GM04504 (cell line): Measurements from ENCODE around the gene KLHL3.
A peak's percentile ranks its signal among the peaks of the same experiment; 100 is the strongest.
"Not testable (repeated sequence)": the region's sequence is repeated elsewhere in the genome, so short reads cannot be mapped to it uniquely, and the experiment has no call there.

ENCODE experiments used
- DNase-seq: peaks from one replicate; pipeline ENCODE4 v3.0.0-alpha.2; 2012; ENCODE audit warnings: low read depth

KLHL3 gene, protein sequence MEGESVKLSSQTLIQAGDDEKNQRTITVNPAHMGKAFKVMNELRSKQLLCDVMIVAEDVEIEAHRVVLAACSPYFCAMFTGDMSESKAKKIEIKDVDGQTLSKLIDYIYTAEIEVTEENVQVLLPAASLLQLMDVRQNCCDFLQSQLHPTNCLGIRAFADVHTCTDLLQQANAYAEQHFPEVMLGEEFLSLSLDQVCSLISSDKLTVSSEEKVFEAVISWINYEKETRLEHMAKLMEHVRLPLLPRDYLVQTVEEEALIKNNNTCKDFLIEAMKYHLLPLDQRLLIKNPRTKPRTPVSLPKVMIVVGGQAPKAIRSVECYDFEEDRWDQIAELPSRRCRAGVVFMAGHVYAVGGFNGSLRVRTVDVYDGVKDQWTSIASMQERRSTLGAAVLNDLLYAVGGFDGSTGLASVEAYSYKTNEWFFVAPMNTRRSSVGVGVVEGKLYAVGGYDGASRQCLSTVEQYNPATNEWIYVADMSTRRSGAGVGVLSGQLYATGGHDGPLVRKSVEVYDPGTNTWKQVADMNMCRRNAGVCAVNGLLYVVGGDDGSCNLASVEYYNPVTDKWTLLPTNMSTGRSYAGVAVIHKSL

DNA sequence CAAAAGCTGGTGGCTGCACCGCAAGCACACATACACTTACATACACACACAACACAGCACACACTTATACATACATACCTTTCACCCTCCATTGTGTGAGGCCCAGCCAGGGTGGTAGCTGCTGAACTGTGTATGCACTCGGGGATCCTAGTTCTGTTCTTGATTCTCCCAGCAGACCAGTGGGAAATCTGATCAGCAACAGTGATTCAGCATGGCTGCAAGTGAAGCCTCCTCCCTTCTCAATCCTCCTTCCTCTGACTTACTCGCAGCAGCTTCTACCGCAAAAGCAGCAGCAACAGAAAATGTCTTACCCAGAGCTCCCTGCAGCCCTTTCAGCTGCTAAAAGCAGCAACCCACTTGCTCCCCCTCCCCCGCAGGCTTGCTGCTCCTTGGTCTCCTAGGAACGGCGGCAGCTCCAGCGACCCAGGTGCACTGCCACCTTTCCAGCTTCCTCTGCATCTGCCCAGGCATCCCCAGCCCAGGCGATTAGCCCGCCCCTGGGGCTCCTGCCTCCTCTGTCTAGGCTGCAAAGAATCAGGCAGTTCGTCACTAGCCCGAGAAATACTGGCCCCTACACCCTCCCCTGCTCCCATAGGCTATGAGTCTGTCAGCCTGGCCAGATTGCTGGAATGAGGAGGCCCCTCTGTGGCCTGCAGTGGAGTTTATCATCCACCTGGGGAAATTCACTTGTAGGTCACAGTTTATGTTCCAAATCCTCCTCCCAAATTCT is at the start of gene KLHL3:
Gene KLHL3 (minus strand): TSS at position 535 of the 730 bp plus-strand sequence. CDS start 443 bp downstream, at position 92.
- no peak for DNase-seq

DNA sequence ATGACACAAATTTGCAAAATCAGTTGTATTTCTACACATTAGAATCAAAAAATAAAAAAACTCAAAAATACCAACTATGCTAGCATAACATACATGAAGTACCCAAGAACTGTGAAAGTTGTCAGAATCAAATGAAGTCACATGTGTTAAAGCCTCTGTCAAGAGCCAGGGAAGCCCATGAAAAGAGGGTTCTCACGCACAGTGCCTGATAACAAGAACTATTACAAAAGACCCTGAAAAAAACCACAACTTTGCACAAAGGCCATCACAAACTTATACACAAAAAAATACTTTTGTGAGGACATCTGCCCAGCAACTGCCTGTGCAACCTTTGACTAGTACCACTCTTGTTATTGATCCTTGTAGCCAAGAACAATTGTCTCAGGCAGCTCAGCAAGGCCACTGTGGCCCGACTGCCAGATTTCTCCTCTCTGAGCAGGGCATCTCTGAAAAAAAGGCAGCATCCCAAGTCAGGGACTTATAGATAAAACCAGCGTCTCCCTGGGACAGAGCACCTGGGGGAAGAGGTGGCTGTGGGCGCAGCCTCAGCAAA is 47.2 kb upstream of the KLHL3 start:
- no peak for DNase-seq

DNA sequence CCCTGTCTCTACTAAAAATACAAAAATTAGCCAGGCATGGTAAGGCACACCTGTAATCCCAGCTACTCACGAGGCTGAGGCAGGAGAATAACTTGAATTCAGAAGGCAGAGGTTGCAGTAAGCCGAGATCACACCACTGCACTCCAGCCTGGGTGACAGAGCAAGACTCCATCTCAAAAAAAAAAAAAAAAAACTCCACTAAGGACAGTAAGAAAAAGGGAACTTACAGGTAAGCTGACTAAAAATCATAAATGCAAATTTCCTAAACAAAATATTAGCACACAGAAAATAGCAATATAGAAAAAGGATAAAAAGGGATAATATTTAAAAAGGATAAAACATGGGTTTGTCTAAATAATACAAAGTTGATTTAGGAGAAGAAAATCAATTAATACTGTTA is 46.2 kb upstream of the KLHL3 start:
- no peak for DNase-seq

DNA sequence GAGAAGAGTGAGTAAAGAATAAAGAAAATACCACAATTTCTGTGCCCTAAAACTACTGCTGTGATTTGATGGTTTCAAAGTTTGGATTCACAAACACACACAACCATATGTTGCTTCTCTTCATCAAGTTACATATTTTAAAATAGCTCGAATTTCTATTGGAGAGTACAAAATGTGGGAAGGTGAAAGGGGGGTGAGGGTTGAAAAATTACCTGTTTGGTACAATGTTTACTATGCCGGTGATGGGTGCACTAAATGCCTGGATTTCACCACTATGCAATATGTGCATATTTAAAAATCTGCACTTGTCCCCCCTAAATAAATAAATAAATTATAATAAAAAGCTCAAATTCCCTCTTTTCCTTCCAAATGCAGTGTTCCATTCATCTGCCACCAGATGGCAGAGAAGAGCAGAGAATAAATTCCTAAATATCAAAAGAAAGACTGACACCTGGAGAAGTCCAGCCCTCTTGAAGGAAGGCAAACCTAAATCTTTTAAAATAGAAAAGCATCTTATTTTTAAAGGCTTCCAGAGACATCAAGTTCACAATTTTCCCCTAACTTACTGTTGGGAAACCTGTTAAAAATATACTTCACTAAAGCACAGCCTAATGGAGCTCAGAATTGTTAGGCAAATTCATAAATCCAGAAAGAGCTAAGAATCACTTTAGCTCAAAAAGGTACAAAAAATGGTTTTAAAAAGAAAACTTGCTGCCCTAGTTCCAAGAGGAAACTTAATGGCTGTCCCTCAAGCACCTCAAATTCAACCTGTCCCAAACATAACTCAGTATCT is 43.1 kb upstream of the KLHL3 start:
- DNase-seq = no peak

DNA sequence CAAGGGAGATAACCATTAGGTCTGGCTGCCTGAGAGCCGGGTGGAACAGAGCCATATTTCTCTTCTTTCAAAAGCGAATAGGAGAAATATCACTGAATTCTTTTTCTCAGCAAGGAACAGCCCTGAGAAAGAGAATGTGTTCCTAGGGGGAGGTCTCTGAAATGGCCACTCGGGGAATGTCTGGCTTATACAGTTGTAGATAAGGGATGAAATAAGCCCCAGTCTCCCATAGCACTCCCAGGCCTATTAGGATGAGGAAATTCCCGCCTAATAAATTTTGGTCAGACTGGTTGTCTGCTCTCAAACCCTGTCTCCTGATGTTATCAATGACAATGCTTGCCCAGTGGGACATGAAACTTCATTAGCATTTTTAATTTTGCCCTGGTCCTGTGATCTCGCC is 32.0 kb upstream of the KLHL3 start:
- DNase-seq = not testable (repeated sequence)

DNA sequence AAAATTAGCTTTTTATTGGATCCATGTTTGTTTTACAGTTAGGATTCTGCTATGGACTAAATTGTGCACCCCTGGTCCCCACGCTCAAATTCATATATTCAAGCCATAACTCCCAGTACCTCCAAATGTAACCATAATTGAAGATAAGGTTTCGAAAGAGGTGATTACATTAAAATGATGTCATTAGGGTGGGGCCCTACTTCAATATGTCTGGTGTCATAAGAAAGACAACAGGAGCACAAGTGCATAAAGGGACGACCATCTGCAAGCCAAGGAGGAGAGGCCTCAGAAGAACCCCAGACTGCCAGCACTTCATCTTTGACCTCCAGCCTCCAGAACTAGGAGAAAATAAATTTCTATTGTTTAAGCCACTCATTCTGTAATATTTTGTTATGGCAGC is 25.7 kb upstream of the KLHL3 start:
- DNase-seq = no peak

DNA sequence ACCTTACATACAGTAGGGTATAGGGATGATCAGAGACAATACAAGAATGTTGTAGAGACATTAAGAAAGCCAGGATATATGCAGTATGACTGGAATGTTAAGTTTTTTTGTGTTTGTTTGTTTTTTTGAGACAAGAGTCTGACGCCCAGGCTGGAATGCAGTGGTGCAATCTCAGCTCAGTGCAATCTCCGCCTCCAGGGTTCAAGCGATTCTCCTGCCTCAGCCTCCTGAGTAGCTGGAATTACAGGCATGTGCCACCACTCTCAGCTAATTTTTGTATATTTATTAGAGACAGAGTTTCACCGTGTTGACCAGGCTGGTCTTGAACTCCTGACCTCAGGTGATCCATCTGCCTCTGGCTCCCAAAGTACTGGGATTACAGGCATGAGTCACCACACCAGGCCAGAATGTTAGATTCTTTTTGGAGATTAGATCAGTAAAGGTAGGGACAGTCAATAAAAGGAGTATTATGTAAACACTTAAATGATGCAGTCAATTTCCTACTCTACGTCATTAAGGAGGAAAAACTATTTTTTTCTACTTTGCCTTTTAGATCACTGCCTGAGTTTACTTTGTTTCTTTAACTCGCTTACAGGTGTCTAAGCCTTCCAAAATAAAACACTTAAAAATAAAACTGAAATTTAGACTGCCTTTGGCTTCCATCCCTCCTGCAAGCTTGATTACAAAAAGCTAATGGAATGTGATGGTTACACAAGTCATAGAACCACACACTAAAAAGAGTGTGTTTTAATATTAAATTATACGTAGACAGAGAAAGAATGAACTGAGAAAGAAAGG is 25.0 kb upstream of the KLHL3 start:
- no peak for DNase-seq

DNA sequence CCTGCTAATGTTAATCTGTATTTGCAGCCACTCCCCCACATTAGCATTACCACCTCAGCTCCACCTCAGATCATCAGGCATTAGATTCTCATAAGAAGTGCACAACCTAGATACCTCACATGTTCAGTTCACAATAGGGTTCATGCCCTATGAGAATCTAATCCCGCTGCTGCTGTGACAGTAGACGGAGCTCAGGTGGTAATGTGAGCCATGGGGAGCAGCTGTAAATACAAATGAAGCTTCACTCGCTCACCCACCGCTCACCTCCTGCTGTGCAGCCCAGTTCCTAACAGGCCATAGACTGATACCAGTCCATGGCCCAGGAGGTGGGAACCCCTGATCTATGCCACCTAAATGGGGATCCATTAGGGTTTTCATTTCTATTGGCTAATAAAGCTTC is 24.4 kb upstream of the KLHL3 start:
- no peak for DNase-seq

DNA sequence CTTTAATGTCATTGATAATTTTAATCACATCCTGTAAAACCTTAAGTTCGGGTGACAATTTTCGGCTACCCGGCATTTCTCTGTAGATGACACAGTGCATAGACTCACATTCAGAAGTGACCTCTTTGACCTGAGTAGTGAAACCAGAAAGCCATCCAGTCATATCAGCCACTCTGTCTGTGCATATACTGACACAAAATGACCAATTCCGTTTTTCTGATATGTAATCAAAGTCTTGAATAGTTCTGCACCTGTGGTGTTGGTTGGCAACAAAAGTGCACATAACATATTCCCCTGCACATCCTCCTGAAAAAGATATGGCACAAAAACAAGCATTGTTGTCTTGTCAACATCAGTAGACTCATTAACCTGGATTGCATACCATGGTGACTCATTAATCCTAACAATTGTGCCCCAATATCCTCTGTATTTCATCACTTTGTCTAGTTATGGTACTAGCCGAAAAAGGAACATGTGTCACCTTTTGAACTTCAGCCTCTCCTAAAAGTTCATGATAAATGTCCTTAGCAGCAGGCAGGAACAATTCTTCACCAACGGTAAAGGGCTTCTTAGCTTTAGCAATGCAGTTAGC is 22.9 kb upstream of the KLHL3 start:
- no peak for DNase-seq

DNA sequence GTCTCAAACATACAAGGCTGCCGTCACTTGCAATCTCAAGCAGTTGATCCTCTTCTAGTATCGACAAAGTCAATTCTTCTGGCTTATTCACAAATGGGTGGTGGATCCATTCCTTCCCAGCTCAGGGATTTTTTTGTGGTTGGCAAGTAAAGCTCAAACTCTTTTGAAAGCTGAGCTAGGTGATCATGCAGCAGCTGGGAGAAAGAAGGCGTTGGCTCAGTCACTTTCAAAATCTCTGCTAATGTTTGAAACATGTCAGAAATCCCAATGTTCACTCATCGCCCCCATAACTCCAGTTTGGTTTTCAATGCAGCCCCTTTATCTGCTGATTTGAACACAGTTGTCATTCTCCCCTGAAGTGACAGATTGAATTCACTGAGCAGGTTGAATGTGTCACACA is 22.2 kb upstream of the KLHL3 start:
- no peak for DNase-seq

DNA sequence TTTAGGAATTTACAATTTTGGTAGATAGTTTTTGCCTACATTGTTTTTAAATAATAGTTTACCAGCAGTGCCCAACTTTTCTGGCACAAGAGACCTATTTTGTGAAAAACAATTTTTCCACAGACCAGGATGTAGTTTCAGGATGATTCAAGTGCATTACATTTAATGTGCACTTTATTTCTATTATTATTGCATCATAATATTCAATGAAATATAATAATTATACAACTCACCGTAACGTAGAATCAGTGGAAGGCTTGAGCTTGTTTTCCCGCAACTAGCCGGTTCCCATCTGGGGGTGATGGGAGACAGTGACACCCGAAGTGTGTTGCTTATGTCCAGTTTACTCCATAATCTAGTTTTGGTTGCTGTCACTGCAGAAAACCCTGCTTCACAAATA is 21.7 kb upstream of the KLHL3 start:
- DNase-seq = no peak

DNA sequence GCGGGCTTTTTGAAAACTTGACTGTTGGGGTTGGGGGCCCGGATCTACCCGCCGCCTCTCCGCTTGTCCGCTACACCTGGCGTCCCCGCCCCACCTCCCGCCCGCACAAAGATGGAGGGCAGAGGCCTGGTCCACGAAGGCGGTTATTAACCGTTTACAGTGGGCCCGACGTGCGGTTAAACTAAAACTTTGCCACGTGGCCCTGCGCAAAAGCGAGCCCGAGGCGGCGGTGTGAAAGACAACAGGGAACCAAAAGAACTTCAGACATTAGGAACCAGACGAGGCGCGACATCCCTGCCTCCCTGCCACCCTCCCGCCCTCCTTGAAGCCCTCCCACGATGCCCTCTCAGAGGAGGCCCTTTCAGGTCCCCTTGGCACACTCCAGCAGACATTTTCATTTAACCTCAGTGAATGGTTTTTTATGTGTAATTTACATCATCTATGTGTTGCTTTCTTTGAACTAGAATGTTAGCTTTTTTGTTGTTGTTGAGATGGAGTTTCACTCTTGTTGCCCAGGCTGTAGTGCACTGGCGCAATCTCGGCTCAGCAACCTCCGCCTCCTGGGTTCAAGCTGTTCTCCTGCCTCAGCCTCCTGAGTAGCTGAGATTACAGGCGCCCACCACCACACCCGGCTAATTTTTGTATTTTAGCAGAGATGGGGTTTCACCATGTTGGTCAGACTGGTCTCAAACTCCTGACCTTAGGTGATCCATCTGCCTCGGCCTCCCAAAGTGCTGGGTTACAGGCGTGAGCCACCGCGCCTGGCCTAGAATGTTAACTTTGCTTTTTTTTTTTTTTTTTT is 19.3 kb upstream of the KLHL3 start:
- DNase-seq = no peak

DNA sequence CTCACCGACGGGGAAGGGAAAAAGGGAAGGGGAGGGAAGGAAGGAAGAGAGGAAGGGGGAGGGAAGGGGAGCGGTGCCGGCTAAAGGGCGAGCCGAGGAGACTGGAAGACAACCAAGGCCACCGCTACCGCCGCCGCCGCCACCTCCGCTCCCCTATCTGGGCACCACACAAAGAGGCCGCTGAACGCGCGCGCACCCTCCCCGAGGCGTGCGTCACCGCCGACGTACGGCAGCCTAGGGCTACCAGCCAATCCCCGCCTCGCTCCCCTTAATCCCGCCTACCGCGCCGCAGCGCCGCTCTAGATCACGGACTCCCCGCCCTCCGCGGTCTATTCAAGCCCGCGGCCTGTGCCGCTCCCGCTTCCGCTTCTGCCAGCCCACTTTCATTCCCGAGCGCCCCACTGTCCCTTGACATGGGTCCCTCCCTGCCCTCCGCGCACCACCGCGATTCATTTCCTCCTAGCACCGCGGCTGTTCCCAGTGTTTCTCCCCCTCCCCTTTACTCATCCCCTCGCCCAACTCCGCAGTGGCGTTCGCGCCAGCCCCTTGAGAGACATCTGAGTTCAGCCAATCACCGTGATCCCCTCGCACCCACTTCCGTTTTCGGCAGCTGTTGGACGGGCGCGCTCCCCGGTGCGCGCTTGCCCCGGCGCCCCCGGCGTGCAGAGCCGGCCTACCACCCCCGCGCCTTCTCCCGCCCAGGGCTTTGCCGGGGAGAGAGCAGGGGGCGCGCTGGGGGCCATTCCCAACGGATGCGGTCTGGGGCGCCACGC is 18.5 kb upstream of the KLHL3 start, which contains the start of gene HNRNPA0:
Gene HNRNPA0 (minus strand): TSS at position 176 of the 773 bp plus-strand sequence. CDS start 297 bp downstream, outside the sequence.
- DNase-seq = peak; percentile 90

DNA sequence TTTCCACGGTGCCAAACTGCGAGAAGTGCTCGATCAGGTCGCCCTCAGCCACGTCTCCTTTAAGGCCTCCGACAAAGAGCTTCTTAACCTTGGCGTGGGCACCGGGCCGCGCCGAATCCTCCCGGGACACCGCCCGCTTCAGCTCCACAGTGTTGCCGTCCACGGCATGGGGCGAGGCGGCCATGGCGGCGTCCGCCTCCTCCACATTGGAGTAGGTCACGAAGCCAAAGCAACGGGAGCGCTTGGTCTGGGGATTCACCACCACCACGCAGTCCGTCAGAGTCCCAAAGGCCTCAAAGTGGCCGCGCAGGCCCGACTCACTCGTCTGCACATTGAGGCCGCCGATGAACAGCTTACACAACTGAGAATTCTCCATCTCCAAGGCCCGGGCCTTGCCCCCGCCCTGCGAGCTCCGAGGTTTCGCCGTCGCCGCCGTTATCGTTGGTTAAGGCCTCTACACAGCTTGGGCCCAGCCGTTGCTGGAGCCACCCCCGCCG is 17.9 kb upstream of the KLHL3 start:
- DNase-seq = no peak

DNA sequence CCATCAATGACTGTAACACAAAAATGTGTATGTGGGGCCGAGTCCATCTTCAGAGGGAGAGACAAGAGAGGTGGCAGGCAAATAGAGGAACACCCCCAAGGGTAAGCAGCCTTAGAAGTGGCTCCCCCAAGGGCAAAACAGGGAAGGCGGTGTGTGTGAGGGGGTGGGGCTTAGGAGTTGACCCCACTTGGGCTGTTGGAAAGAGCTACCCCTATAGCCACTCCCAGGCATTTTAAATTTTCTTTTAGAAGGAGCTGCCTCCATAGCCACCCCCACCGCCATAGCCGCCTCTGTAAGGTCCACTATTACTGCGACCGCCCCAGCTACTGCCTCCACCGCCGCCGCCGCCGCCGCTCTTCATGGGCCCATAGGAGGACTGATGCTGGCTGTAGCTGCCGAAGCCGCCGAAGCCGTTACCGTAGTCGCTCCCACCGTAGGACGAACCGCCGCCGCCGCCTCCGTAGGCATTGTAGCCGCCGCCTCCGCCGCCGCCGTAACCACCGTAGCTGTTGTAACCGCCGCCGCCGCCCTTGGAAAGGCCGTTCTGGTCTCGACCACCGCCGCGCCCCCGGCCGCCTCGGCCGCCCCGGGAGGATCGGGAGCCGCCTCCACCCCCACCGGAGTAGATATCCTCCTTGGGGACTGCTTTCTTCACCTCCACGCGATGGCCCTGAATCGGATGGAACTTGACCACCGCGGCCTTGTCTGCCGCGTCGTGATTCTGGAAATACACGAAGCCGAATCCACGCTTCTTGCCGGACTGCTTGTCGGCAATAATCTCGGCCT is 17.2 kb upstream of the KLHL3 start:
- DNase-seq = no peak

DNA sequence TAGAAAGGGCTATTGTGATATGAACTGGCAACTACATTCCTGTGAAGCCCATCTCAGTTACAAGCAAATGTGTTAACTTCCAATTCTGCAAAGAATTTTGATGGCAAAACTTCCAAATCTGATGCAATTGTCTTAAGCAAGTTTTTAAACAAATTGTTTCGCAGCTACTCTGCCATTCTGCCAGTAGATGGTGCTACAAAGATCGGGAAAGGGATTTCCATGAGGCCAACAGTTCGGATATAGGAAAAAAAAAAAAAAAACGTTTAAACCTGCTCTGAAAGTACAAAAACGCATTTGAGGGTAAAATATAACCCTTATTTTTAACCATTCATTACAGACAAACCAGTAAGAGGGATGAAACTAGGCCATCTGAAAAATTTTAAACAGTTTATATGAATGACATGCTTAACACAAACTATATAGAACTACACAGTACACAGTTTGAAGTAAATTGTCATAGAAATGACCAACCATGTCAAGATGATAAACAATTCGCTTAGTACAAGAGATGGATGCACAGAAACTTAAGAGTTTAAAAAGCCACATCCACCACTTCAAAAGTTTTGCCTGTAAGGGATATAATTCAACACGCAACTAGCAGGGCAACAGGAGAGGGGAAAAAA is 16.1 kb upstream of the KLHL3 start:
- peak; percentile 61 for DNase-seq

DNA sequence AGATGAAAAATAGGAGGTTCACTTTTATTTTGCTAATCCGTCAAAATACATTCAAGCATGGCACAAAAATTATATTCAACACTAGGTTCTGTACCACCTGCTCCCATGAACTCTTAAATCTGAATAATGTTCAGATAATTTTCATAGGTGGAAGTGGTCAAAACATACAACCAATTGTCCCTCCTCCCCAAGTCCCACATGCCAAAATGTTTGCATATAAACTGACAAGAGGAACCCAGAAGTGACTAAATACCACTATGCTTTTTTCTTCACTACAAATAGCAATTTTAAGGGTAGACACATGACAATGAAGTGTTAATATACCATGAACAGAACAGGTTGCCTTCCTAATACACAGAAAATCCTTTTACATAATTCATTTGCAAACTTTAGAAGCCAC is 14.5 kb upstream of the KLHL3 start:
- DNase-seq = no peak
